Measurements from ENCODE around the gene MED13L.
"Not testable (repeated sequence)": the region's sequence is repeated elsewhere in the genome, so short reads cannot be mapped to it uniquely, and the experiment has no call there.

Gene MED13L

GRCh38 chr12:116245189-116245588 lies 32.3 kb downstream of the MED13L start:
- no peak for DNase-seq

DNA sequence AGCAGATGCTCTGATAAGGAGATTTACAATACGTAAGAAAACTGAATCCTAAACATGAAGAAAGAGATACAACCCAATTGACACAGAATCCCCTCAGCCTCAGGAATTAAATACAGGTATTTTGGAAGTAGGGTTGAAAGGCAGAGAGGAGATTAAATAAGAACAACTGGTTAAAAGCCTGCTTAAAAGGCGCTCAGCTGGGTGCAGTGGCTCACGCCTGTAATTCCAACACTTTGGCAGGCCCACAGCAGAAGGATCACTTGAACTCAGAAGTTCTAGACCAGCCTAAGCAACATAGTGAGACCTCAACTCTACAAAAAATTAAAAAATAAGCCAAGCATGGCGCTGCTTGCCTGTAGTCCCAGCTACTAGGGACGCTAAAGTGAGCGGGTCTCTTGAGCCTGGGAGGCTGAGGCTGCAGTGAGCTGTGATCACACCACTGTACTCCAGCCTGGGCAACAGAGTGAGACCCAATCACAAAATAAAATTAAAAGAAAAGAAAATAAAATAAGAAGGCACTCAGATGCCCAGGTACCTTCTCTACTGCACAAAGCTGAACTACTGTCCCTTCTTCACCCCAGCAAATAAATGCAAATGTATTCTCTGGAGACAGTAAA lies 32.9 kb downstream of the MED13L start:
- no peak for DNase-seq

- DNase-seq, result peak; percentile 24
Measured at GRCh38 chr12:116244001-116244400, 33.5 kb downstream of the MED13L start.

DNA sequence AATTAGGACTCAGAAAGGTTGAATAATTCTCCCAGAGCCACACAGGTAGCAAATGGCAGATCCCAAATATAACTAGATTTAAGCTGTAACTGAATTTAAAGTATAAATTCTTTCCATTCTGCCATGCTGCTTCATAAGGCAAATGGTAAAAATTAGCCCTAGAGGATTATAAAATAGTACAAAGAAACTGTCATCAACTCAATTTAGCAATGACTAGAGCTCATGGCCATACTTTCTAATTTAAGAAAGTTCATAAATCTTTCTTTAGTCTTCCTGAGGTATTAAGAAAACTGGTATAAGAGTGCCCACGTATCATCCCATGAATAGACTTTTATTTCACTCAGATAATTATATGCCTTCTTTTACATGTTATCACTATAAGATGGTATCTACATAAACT lies 34.8 kb downstream of the MED13L start:
- DNase-seq, result no peak

DNA sequence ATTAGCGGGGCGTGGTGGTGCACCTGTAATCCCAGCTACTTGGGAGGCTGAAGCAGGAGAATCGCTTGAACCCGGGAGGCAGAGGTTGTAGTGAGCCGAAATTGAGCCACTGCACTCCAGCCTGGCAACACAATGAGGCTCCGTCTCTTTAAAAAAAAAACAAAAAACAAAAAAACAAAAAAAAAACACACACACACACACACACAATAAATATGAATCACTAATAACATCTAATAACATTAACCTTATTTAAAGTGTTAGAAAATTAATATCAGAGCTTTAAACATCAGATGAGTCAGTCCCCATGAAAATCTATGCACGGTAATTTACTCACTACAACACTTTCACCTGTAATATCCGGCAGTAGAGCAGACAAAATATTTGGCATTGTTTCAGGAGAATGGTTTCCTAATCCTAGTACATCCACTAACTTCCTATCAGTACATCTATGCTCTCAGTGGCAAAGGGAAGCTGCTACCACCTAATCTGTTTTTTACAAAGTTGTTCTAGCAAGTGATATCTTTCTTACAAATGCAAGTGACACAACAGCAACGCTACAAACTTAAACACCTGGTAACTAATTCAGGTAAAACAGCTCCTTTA lies 36.2 kb downstream of the MED13L start:
- peak; percentile 51 for DNase-seq

DNA sequence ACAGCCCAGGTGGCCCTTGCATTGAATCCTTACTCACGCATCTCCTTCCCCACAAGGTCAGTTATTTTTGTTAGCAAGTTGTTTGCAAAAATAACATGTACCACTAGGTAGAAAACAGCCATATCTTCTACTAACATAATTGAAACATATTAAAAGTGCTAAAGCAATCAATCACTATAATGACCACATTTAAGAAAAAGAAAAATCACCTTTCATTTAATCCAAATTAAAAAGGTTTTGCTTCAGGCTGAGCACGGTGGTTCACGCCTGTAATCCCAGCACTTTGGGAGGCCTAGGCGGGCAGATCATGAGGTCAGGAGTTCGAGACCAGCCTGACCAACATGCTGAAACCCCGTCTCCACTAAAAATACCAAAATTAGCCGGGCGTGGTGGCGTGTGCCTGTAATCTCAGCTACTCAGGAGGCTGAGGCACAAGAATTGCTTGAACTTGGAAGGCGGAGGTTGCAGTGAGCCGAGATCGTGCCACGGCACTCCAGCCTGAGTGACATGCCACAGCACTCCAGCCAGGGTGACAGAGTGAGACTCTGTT lies 38.8 kb downstream of the MED13L start:
- DNase-seq, result not testable (repeated sequence)

DNA sequence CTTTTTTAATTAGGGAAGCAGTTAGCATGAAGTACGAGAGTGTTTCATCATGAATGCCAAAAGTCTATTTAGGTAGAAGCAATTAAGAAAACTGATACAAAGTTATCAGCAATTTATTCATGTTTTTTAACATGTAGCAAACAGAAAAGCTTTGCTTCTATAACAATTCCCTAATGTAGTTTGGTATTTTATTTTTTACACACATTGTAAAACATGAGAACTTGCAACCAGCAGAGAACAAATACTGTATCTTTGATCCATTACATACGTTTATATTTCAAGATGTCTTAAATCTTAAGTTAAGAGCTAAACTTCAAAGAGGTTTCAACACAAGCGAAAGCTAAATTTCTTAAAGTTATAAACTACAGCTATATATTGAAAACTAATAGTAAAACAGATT lies 39.3 kb downstream of the MED13L start:
- no peak for DNase-seq

- DNase-seq, result no peak
Measured at GRCh38 chr12:116236976-116237375, 40.5 kb downstream of the MED13L start.

GRCh38 chr12:116236148-116236731 lies 41.3 kb downstream of the MED13L start:
- peak; percentile 50 for DNase-seq

DNA sequence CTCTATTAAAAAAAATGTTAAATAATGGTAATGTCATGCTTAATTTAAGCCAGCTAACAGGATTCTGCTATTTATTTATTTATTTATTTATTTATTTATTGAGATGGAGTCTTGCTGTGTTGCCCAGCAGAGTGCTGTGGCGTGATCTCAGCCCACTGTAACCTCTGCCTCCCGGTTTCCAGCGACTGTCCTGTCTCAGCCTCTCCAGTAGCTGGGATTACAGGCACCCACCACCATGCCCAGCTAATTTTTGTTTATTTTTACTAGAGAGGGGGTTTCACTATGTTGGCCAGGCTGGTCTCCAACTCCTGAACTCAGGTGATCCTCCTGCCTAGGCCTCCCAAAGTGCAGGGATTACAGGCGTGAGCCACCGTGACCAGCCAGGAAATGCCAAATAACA lies 43.3 kb downstream of the MED13L start:
- not testable (repeated sequence) for DNase-seq

DNA sequence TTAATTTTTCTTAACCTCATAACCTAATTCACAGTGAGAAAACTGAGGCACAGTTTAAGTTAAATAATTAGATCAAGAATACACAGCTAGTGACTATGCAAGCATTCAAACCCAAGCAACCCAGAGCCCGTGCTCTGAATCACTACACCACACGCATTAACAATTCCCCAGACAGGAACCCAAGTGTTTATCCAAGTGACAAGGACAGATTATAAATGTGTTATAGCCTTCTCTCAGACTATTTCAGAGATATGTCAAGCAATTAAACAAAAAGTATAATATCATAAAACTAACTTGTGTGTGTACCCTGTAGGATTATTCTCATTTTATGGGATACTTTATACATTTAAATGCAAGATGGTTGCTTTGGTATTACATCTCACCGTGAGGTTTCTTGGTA lies 43.8 kb downstream of the MED13L start:
- no peak for DNase-seq

DNA sequence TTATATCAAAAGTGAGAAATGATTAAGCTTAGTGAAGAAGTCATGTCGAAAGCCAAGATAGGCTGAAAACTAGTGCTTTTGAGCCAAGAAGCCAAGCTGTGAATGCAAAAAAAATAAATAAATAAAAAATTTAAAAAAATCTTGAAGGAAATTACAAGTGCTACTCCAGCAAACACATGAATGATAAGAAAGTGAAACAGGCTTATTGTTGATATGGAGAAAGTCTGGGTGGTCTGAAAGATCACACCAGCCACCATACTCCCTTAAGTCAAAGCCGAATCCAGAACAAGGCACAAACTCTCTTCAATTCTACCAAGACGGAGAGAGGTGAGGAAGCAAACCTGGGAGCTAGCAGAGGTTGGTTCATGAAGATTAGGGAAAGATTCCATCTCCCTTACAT lies 49.7 kb downstream of the MED13L start:
- no peak for DNase-seq

DNA sequence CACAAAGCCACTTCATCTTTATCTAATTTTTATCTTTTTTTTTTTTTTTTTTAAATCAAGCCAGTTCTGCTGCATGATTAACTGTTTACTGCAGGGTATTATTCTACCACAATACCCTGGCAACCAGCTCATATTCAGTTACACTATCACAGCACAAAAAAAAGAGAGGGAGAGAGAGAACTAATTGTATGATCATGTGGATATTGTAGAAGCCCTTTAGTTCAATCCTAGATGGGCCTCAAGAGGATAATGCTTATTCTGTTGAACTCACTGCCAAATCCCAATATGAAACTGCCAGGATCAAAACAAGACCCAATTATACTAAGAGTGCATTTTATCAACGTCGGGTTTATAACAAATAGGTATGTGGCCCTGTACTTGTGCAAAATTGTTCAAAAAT lies 51.5 kb downstream of the MED13L start:
- no peak for DNase-seq

GRCh38 chr12:116222358-116222757 lies 55.1 kb downstream of the MED13L start:
- DNase-seq, result peak; percentile 91

GRCh38 chr12:116220756-116221155 lies 56.7 kb downstream of the MED13L start:
- DNase-seq, result no peak

GRCh38 chr12:116217045-116217735 lies 60.3 kb downstream of the MED13L start:
- peak; percentile 3 for DNase-seq

DNA sequence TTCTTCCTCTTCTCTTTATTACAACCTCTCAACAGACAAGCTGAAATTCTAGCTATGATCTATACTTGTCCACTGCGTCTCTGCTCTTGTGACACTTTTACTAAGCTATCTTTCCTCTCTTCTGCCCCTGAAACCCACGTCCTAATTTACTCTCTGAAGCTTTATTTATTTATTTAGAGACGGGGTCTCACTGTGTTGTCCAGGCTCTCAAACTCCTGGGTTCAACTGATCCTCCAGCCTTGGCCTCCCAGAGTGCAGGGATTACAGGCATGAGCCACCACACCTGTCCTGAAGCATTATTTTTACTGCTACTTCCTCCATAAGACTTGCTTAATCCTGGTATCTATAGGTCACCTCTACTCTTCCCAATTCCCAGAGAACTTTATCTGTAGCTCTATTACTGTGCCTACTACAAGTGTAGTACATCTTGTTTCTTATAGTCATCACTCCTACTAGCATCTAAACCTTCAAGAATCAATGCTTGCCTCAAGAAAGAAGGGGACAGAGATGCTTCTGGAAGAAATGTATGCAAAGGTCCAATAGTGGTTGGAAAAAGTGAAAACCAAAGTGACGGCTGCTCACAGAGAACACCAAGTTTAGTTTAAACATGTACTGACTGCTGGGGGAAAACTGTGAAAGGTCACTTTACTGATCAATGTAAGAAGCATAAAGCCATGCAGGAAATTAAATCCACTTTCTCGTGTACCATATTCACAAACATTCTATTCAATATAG lies 61.3 kb downstream of the MED13L start:
- DNase-seq, result no peak

DNA sequence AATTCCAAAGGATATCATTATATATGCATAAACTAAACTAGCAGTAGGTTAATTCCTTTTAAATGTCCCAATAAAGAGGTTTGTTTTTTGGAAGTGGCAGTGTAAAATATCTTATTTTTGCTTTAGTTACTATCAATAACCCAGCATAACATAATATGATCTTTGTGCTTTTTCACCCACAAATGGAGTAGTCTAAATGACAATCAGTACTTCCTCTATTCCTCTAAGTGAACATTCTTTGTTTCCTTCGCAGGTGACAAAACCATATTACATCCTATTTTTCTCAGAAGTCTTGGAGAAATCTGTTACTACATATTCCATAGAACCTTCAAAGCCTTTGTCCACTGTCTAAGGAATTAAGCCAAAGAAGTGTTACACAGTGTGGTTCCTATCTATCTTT lies 62.5 kb downstream of the MED13L start:
- DNase-seq, result no peak

DNA sequence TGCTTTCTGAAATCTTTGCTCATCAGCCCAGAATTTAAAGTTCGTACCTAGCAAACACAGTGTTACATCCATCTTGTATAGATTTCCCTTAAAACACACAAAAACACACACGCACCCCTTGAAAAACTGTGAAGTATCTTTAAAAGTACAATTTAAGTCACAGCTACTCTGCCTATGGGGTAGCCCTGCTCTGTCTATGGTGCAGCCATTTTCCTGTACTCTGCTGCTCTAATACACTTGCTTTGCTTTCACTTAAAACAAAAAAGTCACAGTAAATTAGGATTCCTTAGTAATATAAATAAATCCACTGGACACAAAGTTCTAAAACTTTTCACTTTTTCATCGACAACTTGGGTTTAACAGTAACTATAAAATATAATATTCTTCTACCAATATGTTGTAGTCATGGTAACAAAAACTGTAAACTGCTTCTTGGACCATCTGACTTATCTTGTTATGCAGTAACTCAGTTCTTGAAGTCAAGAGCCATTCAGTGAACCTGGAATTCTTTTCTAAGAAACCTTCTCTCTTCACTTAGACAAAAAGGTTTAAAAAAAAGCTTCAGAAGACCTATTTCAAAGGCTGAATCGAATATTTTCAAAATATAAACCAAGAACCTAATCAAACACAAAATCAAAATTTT lies 63.5 kb downstream of the MED13L start:
- no peak for DNase-seq

- no peak for DNase-seq
Measured at GRCh38 chr12:116213014-116213413, 64.5 kb downstream of the MED13L start.

DNA sequence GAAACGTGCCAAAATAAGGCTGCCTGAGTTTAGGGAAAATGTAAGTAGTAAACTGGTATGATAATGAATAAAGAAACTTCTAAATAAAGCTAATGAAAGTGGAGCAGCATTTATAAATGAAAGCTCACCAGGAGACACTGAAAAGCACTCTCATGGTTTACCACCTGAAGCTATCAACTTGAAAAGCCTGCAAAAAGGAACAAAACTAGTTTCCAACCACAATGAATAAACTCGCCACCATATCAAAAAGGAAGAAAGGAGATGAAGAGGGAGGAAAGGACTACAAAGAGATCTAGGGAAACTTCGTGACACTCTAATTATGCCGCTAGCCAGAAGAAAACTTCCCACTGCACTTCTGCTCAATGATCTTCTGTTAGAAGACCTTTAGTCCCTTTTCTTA lies 66.7 kb downstream of the MED13L start:
- no peak for DNase-seq

GRCh38 chr12:116210131-116210530 lies 67.4 kb downstream of the MED13L start:
- DNase-seq, result no peak

- DNase-seq, result no peak
Measured at GRCh38 chr12:116209503-116209902, 68.0 kb downstream of the MED13L start.
